ENCODE results near the gene GRB7.

The GRB7 gene

DNA sequence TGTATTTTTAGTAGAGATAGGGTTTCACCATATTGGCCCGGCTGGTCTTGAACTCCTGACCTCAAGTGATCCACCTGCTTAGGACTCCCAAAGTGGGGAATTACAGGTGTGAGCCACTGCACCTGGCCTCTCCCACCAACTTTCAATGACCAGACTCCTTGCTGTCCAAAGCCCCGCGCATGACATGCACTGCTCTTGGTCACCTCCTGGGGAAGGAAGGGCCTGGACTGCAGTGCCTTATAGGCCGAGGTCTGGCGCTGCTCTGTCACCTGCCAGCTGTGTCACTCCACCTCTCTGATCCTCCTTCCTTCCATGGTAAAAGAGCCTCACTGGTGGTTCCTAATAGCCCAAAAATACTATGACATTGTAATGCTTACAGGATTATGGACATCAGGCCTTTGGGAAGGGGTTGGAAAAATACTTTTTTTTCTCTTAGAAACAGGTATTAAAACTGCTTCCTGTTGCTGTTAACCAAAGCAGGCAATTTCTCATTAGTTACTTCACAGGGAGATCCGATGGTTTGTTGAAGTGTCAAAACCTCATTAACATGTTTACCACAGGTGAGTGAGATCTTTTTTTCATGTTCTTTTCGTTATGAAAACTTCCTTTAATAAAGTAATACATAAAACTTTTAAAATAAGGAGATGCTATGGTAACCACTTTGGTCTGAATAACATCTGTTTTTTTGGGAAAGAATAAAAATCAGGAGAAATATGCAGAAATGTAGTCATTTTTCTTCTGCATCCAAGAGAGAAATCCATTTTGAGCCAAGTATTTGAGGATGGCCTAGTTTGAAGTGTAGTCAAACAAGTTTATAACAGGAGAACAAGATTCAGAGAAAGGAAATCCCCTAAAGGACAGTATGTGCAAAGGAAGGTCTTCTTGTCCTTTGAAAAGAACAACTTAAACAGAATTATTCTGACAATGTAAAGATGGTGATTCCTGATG is 35.5 kb downstream of the GRB7 start:
- DNase-seq (ENCODE audit: low read depth in 2 of 2): no peak

DNA sequence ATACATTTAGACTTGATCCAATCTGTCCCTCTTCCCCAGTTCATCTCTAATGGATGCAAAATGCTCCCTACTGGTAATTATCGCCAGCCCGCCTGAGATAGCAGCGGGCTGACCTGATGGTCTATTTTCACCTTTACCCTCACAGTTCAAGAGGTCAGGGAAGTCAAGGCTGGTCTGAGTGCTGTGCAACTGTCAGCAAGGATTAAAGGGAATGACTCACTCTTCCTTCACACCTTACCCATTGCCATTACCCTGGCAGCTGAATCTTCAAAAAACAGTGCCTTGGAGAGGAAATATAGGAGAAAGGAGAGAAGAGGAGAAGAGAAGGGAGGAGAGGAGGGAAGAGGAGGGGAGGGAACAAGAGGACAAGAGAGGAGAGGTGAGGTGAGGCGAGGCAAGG is 36.3 kb downstream of the GRB7 start:
- no peak for DNase-seq (ENCODE audit: low read depth in 2 of 2)

DNA sequence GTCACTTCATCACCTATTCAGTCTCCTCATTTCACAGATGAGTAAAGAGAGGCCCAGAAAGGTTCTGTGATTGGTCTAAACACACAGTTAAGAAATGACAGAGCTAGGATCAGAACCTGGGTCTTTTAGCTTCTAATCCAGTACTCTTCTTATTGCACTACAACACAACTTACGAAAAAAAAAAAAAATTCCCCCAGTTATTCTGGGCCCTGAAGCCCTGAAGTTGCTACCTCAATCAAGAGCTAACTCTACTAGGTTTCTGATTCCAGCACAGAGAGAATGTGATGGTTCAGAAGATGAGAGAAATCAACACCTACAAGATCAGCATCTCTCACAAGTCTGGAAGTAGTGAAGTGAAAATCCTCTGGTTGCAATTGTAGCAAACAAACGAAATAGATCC is 37.3 kb downstream of the GRB7 start:
- no peak for DNase-seq (ENCODE audit: low read depth in 2 of 2)

DNA sequence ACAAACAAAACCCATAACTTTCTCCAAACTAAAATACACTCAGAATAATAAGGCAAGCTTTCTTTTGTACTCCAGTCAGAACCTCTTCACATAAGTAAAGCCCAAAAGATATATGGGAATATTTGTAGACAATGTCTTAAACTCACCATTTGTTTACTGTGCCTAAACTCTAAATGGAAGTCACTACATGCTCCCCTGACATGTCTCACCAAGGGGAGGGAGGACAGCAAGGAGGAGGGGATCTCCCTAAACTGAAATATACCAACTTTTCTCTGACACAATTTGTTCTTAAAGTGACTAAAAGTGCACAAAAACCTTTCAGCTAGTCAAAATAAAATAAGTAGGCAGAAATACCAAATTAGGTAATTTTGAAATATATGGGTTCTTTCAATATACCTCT is 38.5 kb downstream of the GRB7 start:
- no peak for DNase-seq (ENCODE audit: low read depth in 2 of 2)

DNA sequence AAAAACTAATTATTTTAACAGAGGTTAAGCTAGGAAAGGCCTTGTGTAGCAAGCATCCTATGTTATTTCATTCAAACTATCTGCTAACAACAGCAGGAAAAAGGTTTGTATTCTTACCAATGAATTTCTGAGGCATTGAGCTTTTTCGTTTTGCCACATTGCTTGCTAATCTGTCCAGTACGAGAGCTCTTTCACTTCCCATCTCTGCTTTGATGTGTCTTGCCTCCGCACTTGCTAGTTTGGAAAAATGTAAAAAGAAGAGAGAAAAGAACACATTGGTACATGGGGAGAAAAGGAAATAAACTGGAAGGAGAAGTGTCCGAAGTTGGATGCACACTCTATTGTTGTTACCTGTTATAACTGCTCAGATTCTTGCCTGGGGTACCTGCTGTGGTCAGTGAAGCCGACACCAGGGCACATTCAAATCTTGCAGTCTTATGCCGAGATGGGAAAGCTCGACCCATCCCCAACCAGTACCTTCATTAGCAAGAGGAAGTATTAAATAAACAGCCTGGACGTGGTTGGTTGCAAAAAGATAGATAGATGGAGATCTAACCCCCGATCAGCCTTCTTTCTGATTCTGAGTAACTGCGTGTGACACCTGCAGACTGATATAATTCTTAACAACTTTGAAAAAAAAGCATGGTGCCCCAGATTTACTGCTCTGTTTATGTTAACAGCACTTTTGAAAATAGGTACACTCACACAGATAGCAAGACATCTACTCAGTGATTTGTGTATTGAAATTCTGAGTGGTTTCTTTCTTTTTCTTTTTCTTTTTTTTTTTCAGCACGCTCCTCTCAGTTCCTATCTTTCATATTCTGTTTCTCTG is 40.0 kb downstream of the GRB7 start:
- DNase-seq (ENCODE audit: low read depth in 2 of 2): no peak

DNA sequence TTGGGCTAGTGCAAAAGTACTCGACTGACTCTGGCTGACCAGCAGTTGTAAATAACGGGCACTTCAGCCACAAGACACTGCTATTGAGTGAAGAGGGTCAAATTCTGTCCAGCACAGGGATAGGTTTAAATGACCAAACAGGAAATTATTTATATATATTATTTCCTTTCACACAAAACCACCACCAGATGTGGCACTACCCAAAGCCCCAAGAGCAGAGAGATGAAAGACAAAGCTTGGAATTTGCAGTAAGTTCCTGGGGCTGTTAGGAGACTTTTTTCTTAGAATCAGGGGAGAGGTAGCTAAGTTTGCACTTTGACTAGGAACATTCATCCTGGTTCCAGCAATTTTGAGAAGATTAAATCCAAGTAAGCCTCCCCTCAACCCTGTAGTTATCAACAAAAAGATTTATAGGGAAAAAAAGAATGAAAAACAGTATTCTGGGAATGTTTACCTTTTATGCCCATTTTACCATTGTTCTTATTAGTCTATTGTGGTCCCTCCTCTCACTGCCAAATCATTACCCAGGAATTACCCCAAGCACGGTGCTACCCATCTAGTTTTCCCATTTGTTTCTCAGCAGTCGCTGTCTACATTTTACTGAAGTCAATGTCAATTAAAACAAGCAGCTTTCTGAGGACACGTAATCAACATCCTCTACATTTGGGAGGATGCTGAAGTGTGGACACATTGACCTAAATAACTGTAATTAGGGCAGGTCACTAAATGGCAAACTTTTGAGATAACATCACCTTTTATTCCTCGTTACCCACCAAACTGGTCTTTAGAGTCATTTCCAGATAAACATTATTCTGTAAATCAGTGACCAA is 43.5 kb downstream of the GRB7 start:
- no peak for DNase-seq (ENCODE audit: low read depth in 2 of 2)

DNA sequence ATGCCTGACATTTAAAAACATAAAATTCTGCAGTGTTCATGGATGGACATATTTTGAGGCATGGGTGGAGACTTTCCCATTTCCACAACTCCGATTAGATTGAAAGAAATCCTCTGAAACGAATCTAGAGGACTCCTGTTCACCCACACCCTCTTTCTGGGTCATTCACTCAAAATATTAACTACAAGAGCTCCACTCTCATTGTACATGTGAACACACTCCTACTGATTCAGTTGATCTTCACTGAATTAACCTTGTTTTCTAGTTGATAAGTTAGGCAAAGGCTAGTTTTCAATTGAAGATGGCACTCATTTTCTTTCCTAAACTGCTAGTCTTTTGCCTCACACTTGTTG is 44.1 kb downstream of the GRB7 start:
- no peak for DNase-seq (ENCODE audit: low read depth in 2 of 2)

DNA sequence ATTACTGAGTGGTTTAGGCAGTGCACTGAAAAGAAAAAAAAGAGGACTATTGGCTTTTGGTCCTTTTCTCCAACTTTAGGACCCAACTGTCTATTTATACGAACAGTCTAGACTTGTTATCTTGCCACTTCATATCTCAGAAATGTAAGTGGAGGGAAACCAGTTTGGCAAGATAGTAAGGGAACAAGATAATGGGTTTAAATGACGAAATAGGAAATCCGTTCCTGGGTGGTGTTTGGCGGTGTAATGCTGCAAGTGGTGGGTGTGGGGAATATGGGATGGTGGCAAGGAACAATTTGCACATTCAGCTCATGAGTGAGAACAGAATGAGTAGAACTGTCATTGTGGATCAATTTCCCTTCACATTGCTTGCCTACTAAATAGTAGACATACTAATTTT is 44.7 kb downstream of the GRB7 start:
- DNase-seq (ENCODE audit: low read depth in 2 of 2): no peak

DNA sequence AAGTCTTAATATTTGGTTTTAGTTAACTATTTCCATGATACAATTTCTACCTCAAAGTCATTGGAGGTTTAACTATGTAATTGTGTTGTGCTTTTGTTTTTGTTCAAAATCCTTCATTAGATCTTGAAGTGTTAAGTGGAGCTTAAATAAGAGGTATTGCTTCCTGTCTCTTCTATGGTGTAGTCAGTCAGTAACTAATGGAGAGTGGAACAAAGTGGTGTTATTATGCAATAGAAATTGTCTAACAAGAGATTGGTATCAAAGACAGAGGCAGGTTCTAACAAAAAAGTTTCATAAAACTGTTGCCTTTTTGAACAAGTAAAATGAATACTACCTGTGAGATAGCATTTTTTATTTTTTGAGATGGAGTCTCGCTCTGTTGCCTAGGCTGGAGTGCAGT is 45.2 kb downstream of the GRB7 start:
- DNase-seq (ENCODE audit: low read depth in 2 of 2): no peak

DNA sequence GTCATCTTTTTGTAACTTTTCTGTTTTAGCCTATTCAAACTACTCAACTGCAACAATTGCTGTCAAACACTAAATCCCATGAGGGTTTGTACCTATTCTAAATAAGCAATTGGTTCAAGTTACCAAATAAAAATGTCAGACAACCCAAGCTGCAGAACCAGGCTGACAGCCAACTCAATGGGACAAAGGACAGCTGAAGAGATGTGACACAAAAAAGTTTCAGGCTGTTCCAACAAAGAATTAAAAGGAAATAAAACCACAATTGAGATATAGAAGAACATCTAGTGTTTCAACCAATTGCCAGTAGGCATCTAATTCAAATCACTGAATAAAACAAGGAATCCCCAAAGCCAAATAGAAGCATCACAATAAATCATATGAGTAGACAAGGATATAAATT is 49.3 kb downstream of the GRB7 start:
- DNase-seq (ENCODE audit: low read depth in 2 of 2): no peak

DNA sequence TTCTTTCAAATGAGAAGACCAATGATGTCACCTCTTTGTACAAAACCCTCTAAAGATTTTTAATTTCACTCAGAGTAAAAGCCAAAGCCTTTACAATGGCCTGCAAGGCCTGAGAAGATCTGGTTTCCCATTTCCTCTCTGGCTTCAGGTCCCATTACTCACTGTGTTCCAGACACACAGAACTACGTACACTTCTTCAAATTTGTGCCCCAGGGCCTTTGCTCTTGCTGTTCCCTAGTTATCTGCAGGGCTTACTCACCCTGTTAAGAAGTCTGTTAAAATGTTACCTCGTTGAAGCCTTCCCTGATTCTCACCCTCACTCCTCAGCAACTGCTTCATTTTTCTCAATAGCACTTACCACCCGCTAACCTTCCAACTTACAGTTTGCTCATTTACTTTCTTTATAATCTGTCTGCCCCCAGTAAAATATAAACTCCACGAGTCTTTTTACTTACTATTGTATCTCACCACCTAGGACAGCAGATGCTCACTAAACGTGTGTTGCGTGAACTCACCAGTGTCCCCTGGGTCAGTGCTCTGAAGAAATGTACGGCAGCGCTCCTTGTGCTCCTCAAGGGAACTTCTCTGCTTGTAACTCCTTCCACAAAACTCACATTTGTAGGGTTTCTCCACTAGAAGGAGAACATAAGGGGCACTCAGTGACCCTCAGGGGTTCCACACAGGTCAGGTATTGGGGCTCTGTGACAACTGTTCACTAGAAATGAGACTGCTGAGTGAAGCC is 50.2 kb downstream of the GRB7 start:
- DNase-seq (ENCODE audit: low read depth in 2 of 2): no peak

DNA sequence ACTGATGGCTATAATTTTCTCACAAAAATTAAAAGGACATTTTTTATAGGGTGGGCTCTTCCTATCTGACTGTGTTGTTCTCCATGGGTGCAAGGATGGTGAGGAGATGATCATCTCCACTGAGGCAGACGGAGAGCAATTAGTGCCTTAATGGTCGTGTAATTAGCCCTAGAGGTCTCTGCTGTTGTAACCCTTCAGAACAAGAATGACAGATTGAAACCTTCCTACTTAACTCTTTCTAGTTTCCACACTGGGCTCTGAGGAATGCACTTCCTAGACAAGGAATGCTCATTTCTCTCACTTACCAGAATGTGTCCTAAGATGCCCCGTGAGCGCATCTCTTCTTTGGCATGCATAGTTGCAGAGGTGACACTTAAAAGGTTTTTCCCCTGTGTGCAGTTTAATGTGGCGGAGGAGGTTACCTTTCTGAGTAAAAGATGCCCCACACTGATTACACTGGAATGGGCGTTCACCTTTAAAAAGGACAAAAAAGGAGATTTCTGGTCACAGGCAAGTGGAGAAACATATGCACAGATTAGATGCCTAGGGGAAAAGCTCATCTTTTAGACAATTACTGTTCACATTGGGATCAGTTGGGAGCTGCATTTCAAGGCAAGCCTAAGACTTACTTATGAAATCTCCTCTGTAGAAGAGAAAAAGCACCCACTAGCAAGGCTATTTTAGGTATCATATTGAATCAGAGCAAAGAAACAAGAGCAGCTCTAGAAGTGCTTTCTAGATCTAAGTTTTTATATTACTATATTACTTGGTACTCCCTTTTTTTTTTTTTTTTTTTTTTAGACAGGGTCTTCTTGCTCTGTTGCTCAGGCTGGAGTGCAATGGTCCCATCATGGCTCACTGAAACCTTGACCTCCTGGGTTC is 53.6 kb downstream of the GRB7 start:
- no peak for DNase-seq (ENCODE audit: low read depth in 2 of 2)

DNA sequence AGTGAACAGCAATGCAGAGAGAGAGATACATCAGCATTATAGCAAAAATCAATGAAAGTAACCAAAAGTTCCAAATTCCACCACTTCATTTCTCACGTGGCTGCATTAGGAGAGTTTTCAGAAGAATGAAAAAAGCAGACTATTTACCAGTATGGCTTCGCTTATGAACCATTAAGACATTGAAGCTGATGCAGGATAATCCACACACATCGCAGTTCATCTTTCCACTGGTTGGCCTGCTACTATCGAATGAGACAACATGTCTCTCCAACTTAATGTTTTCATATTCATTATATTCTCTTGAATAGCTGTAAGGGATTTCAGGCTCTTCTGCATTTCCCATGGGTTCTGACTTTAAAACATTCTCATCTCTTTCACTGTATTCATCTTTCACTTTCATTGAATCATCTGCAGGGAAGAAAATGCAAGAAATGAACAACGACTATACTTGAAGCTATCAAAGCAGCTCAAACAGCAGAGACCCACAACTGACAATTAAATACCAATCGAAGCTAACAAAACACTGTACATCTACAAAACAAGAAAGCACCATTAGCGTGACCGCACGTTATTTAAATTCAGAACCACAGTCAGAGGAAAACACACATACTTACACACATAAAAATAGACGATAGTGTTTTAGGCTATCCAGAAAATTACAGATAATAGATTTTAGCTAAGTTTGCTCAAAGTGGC is 54.9 kb downstream of the GRB7 start:
- DNase-seq (ENCODE audit: low read depth in 2 of 2): no peak

DNA sequence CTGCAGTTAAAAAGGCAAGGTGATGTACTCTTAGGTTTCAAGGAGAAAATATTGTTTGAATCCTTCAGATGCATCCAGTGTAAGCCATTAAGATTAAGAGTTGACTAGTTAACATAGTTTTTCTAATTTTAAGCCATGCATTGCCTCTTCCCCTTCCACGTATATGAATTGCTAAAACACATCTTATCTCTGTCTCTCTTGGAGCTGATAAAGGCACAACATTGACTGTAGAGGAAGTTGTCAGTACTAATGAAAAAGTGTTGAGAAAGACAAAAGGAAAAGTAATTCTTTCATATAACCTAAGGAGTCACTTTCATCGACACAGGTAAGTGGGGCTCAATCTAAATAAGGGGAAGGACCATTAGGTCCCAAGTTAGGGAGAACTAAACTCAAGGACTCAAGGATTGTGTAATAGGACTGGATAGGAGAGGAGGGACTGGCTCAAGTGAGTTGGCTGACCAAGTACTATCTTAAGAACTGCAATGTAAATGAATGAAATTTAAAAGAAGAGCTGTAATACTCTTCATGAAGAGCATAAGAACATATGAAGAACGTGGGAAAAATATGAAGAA is 55.6 kb downstream of the GRB7 start:
- no peak for DNase-seq (ENCODE audit: low read depth in 2 of 2)

DNA sequence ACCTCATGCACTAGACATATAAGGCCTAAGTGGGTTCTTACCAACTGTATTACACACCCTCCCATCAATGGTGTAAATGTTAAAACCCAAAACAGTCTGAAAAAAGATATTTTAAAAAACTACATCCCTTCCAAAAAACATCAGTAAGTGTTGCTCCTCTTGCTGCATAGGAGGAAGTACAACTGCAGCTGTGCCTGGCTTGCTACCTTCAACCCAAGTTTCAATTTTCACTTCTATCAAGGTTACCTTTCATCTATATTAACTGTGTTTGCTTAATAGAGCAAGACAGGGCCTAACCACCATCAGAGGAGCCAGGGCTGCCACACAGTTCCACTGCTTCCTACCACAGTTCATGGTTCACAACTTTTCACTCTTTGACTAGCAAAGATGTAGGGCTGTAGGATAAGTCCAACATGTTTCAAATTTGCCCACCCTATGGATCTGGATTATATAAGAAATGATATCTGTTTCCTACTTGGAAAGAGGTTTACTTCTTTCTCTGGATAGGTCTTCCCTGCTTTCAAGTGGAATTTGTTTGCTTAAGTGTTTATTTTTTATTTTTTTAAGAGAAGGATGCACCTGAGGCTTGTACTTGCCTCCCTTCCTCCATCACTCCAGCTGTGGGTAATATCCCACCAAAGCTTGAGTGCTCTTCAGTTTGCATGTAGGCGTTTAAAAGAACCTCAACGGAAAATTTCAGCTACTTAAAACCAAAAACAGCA is 56.7 kb downstream of the GRB7 start:
- no peak for DNase-seq (ENCODE audit: low read depth in 2 of 2)

Measured in stimulated activated CD8-positive, alpha-beta memory T cell treated with anti-CD3 and anti-CD28 coated beads, Interleukin-7, amount 100 ng/mL, for 4 hours (primary cell).